Cardiac atrium fibroblast (primary cell): ENCODE measurements around the gene CEP19. TPM values are rescaled to one million over a fixed set of nuclear protein-coding genes. Genes with fewer than 3 reads are reported as not detected.

Experiments used
- total RNA-seq: library from RNA; depleted of rRNA; stranded (reverse); fragments of >200 nt; gene quantifications from 2 replicates; pipeline ENCODE4 v1.2.3, GENCODE V29; 2015

CEP19 gene, protein sequence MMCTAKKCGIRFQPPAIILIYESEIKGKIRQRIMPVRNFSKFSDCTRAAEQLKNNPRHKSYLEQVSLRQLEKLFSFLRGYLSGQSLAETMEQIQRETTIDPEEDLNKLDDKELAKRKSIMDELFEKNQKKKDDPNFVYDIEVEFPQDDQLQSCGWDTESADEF
- total RNA-seq, result 1.6 and 3.2 TPM in 2 replicates

GRCh38 chr3:196711838-196712513 is at the start of gene CEP19, which contains the start of gene PIGX:
Gene CEP19, minus strand, starts transcription at chr3:196712250. Its CDS starts 3,593 bp downstream, at chr3:196708657.
Gene PIGX, plus strand, starts transcription at chr3:196712377.

GRCh38 chr3:196739671-196740480 is 27.8 kb upstream of the CEP19 start, which contains the start of gene PAK2:
Gene PAK2, plus strand, starts transcription at chr3:196739857. Its CDS starts 42,790 bp downstream, at chr3:196782647.

Other genes starting within 250 kb of the CEP19 start
- 7.0 and 7.9 TPM in 2 replicates for gene RNF168, start 208.5 kb downstream of the CEP19 start, total RNA-seq
- gene SMCO1, start 196.9 kb downstream of the CEP19 start, total RNA-seq, result not detected in 2 replicates
- 2.0 and 7.1 TPM in 2 replicates for gene WDR53, start 143.7 kb downstream of the CEP19 start, total RNA-seq
- gene FBXO45, start 143.6 kb downstream of the CEP19 start, total RNA-seq, result 4.3 and 5.7 TPM in 2 replicates
- 0.36 and 1.3 TPM in 2 replicates for gene NRROS, start 72.6 kb downstream of the CEP19 start, total RNA-seq
- gene PIGX, start 127 bp upstream of the CEP19 start, total RNA-seq, result 26.7 and 30.0 TPM in 2 replicates
- gene PAK2, start 27.6 kb upstream of the CEP19 start, total RNA-seq, result 26.0 and 34.5 TPM in 2 replicates
- 18.8 and 21.8 TPM in 2 replicates for gene SENP5, start 155.7 kb upstream of the CEP19 start, total RNA-seq
- 50.0 and 57.3 TPM in 2 replicates for gene NCBP2, start 230.3 kb upstream of the CEP19 start, total RNA-seq